IPS DF 6.9 (cell line): ENCODE measurements around the gene GRIA4.
"Not testable (repeated sequence)": the region's sequence is repeated elsewhere in the genome, so short reads cannot be mapped to it uniquely, and the experiment has no call there.

Source experiments
- DNase-seq: peaks from one replicate; pipeline ENCODE4 v3.0.0-alpha.2; 2013; ENCODE audit warnings: low read depth, low spot score
- H3K27ac ChIP-seq: one replicate; pipeline ENCODE4 v1.5.1; 2013; ENCODE audit warnings: low read length, control low read depth
- H3K27me3 ChIP-seq: 2 replicates; pipeline ENCODE4 v1.6.1; 2013; ENCODE audit warnings: mild to moderate bottlenecking, low read length; ENCODE audit not compliant: control insufficient read depth, insufficient read depth
- H3K36me3 ChIP-seq: 2 replicates; pipeline ENCODE4 v1.6.1; 2013; ENCODE audit warnings: low read length; ENCODE audit not compliant: control insufficient read depth, insufficient read depth
- H3K4me1 ChIP-seq: 2 replicates; pipeline ENCODE4 v1.6.1; 2013; ENCODE audit warnings: low read length; ENCODE audit not compliant: control insufficient read depth, insufficient read depth
- H3K4me3 ChIP-seq: 2 replicates; pipeline ENCODE4 v1.5.1; 2013; ENCODE audit warnings: mild to moderate bottlenecking, low read length
- H3K9me3 ChIP-seq: 2 replicates; pipeline ENCODE4 v1.6.1; 2013; ENCODE audit warnings: low read length, inconsistent platforms; ENCODE audit not compliant: control insufficient read depth, insufficient read depth
- WGBS: extraction: QIAGEN DNeasy Blood & Tissue Kit; methylation state at CpG from one replicate; pipeline ENCODE4 v1.1.7; 2013; ENCODE audit warnings: mixed read lengths, missing lambda C conversion rate; ENCODE audit not compliant: insufficient read length, insufficient coverage; 5-methylcytosine and 5-hydroxymethylcytosine counted together

Gene GRIA4

DNA sequence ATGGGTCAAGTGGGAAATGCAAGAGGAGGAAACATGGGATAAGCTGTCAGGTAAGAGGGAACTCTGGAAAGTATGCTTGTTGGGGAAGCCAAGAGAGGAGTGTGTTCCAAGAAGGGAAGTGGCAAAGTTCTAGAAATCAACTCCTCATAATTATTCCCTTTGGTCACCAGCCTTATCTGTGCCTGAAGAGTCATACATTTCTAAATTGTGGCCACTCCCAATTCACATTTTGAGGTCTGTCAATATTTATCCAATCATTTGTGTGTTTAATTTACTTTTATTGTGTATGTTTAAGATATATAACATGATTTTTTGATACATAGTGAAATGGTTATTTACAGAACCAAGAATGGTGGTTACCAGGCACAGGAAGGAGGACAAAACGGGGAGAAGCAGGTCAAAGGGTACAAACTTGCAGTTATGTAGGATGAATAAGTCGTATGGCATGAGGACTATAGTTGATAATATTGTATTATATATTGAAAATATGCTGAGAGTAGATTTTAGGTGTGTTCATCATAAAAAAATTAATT lies 131.7 kb downstream of the GRIA4 start:
- no peaks in the 10 kb centered on the region for H3K4me1 ChIP-seq
- no peak for DNase-seq
- no peaks in the 10 kb centered on the region for H3K27me3 ChIP-seq
- 100% methylated on average over 1 of the region's 2 CpGs for WGBS
- H3K9me3 ChIP-seq: no peaks in the 10 kb centered on the region
- no peak overlapping the region for H3K4me3 ChIP-seq
- no peak overlapping the region for H3K27ac ChIP-seq
- H3K36me3 ChIP-seq: no peaks in the 10 kb centered on the region

DNA sequence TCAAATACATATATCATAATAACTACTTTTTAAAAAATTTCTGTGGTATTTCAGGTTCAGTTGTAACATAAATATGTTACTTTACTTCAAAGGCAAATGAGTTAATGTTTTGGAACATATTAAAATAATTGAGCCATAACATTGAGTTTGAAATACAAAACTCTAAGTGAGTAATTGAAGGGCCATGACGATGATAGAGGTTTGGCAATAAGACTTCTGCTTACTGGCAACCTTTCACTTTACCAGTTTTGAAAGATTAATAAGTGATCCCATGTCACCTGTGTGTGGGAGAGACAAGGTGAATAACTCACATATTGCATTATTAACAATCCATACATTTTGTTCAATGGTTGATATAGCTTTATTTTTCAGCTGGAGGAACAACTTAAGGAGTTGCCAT lies 144.4 kb downstream of the GRIA4 start:
- Histone ChIP-seq H3K4me1 (0 out of 2 replicates have a peak, but pooled peaks cover 2% of the 10 kb centered on the region), H3K9me3 (no peaks in the 10 kb centered on the region), H3K27ac (no peak overlapping the region), H3K27me3 (no peaks in the 10 kb centered on the region), H3K36me3 (no peaks in the 10 kb centered on the region), H3K4me3 (no peak overlapping the region)
- WGBS: no CpG with 5 or more reads among the region's 1 CpG
- DNase-seq: no peak

DNA sequence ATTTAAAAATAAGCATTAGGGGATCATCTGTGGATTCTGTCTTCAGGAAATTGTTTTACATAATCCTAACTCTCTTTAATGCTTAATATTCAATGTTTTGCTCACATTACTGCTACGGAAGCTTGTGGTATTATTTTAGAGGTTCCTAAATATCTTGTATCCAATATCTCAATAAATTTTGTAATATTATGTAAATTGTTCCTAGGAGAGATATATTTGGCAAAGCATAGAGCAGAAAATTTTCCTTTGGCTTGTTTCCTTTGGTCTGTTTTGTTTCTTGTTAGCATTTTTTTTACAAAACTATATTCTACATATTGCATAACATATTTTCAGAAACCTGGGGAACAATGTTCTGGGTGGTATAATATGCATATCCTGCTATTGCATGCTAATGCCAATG lies 144.8 kb downstream of the GRIA4 start:
- no peak for DNase-seq
- H3K4me1 ChIP-seq: 0 out of 2 replicates have a peak, but pooled peaks cover 2% of the 10 kb centered on the region
- WGBS: no CpG with 5 or more reads among the region's 1 CpG
- H3K27ac ChIP-seq: no peak overlapping the region
- no peaks in the 10 kb centered on the region for H3K27me3 ChIP-seq
- H3K9me3 ChIP-seq: no peaks in the 10 kb centered on the region
- H3K4me3 ChIP-seq: no peak overlapping the region
- H3K36me3 ChIP-seq: no peaks in the 10 kb centered on the region

DNA sequence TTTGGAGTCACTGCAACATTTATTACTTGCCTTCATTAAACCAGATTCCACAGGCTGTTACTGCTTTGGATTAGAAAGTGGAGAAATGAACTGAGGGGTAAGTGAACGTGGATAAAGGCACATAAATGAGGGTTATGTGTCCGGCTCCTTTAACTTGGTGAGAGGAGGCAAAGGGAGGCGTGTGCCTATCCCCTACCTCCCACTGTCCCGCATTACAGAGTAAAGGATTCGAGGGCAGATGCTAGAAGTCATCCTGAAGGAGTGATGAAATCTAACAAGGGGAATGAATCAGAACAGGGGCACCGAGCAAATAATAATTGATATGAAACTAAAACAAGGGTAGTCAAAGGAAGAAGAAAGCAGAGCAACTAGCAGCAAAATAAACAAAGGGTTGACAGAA lies 147.2 kb downstream of the GRIA4 start:
- no peaks in the 10 kb centered on the region for H3K9me3 ChIP-seq
- H3K4me3 ChIP-seq: no peak overlapping the region
- no peaks in the 10 kb centered on the region for H3K27me3 ChIP-seq
- no CpG with 5 or more reads among the region's 6 CpGs for WGBS
- no peak for DNase-seq
- no peaks in the 10 kb centered on the region for H3K36me3 ChIP-seq
- H3K27ac ChIP-seq: no peak overlapping the region
- H3K4me1 ChIP-seq: 0 out of 2 replicates have a peak, but pooled peaks cover 2% of the 10 kb centered on the region

DNA sequence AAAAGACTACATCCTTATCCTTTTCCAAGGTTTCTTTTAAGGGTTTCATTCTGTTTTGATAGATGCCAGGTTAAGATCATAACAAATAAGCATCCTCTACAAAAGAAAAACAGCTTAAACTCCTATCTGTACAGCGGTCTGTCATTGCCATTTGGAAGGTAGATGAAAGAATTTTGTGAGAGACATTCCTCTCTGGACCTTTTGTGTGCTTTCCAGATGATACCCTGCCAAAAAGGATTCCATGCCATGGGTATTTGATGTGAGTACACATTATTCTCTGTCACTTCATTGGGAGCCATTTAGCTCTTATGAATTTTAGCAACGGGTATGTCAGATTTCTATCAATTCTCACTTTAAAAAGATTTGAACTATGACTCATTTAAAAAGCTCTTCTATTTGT lies 153.7 kb downstream of the GRIA4 start:
- no CpG with 5 or more reads among the region's 2 CpGs for WGBS

DNA sequence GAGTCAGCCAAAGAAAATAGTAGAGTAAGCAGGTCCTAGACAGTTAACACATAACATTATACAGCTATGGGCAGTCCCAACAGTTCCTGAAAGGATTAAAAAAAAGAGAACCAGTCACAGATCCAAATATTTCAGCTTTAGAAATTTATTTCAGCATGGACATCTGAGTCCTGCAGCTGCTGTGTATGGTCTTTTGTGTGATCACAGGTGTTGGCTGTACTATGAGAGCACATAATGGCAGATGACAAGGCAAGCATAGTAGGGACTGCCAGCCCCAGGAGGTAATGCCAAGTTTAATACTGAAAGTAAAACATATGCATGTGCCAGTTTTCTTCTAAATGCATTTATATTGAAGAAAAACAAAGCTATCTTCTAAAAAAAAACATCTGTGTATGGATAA lies 158.1 kb downstream of the GRIA4 start:
- Histone ChIP-seq H3K27me3 (no peaks in the 10 kb centered on the region), H3K36me3 (no peaks in the 10 kb centered on the region), H3K27ac (no peak overlapping the region), H3K4me1 (no peaks in the 10 kb centered on the region), H3K4me3 (no peak overlapping the region), H3K9me3 (no peaks in the 10 kb centered on the region)
- DNase-seq: no peak

More for the DNA sequence above, 153.7 kb downstream of the GRIA4 start:
- Histone ChIP-seq H3K27me3 (no peaks in the 10 kb centered on the region), H3K9me3 (no peaks in the 10 kb centered on the region), H3K27ac (no peak overlapping the region), H3K4me3 (no peak overlapping the region), H3K4me1 (no peaks in the 10 kb centered on the region), H3K36me3 (no peaks in the 10 kb centered on the region)
- DNase-seq: no peak

DNA sequence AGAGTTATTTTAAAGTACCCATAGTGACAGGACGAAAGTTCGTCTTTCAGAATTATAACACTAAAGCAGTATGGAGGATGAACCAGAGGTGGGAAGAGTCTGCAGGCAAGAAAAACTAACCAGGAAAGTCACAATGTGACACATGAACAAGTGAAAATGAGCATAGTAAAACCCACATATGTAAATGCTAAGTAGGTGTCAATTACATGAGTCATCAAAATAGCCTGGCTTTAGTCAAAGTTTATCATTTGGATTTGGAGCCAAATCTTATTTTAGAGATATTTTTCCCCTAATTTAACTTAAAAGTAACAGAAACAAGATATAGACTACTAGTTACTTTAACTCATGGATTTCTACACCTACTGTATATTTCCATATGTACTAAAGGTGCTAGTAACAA lies 159.8 kb downstream of the GRIA4 start:
- no peaks in the 10 kb centered on the region for H3K27me3 ChIP-seq
- no peaks in the 10 kb centered on the region for H3K9me3 ChIP-seq
- no peak for DNase-seq
- WGBS: no CpG with 5 or more reads among the region's 2 CpGs
- no peak overlapping the region for H3K27ac ChIP-seq
- H3K4me3 ChIP-seq: no peak overlapping the region
- H3K4me1 ChIP-seq: no peaks in the 10 kb centered on the region
- H3K36me3 ChIP-seq: no peaks in the 10 kb centered on the region

DNA sequence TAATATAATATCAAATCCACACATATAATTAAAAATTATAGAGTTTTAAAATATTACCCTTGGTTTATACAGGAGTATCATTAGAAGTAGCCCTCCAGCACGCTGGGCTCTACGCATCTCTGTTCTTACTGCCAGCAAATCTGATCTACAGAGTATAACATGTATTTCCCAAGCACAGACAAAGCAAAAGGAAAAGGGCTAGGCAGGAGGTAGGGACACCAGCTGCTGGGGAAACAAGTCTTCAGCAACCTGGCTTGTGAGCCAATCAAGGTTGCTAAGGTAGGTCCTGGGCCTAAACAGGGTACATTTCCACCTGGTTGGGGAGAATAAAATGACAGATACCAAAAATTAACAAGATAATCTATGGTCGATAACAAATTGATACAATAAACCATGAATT lies 163.6 kb downstream of the GRIA4 start:
- not testable (repeated sequence) for H3K27ac ChIP-seq, H3K36me3 ChIP-seq, H3K4me1 ChIP-seq, H3K9me3 ChIP-seq, H3K27me3 ChIP-seq, DNase-seq, H3K4me3 ChIP-seq
- WGBS: no CpG with 5 or more reads among the region's 3 CpGs

DNA sequence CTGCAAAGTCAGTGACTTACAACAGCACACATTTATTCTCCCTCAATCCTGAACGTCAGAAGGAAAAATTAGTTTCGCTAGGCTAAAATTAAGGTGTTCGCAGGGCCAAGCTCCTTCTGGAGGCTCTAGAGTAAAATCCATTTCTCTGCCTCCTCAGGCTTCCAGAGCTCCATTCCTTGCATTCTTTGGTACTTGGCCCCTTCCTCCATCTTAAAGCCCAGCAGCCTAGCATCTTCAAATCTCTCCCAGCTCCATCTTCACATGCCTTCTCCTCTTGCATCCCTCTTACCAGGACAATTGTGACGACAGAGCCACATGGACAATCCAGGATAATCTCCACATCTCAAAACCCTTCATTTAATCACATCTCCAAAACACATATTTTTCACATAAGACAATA lies 165.0 kb downstream of the GRIA4 start:
- DNase-seq: no peak
- WGBS: no CpG with 5 or more reads among the region's 4 CpGs
- H3K4me1 ChIP-seq: no peaks in the 10 kb centered on the region

DNA sequence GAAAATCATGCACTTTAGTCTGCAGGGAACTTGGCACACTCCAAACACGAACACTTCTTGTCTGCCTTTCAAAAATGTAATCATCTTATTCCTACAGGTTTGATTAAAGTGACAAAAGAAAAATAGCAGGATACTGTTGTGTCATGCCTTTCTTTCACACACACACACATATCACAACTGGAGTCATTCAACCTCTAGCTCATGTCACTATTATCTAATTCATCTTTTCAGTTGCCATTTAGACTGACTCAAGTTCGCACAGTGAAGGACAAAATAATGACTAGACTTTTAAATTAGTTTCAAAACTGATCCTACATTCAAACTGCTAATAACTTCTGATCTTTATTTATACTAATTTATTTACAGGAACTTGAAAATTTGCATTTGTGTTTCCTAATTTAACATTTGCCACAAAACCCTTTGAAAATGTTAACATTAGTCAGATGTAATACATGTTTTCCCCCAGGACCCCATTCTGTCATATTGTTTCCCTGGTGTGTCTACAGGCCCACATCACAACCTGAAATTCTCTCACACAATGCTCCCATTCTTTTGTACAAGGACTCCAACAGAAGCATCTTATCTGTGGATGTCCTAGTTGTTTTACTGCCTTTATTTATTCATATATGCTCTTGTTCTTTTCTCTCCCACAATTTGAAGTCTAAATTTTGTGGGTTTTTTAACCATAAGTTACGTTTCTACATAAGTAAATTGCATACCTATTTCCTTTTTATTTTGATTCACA lies 171.1 kb downstream of the GRIA4 start:
- no CpG with 5 or more reads among the region's 3 CpGs for WGBS
- DNase-seq: no peak
- Histone ChIP-seq H3K4me3 (no peak overlapping the region), H3K4me1 (no peaks in the 10 kb centered on the region), H3K9me3 (no peaks in the 10 kb centered on the region), H3K27me3 (no peaks in the 10 kb centered on the region), H3K36me3 (no peaks in the 10 kb centered on the region), H3K27ac (no peak overlapping the region)

More for the DNA sequence above, 165.0 kb downstream of the GRIA4 start:
- no peak overlapping the region for H3K4me3 ChIP-seq
- H3K27ac ChIP-seq: no peak overlapping the region
- no peaks in the 10 kb centered on the region for H3K9me3 ChIP-seq
- no peaks in the 10 kb centered on the region for H3K27me3 ChIP-seq
- H3K36me3 ChIP-seq: no peaks in the 10 kb centered on the region

DNA sequence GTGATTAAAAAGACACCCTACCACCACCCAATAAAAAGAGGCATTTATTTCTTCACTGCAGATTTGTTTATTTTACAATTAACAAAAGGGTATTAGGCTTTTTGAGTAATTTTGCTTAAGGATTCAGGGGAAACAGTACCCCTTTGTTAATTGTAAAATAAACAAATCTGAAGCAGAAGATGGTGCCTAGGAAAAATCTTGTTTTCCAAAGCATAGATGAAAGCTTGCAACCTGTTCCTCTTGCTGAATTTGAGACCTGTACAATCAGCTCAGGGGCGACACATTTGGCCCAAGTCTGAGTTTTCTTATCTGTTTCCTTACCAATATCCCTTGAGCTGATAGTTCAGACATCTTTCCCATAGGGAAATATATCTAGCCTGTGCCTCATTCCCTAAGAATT lies 171.9 kb downstream of the GRIA4 start:
- Histone ChIP-seq H3K4me1 (no peaks in the 10 kb centered on the region), H3K27ac (no peak overlapping the region), H3K36me3 (no peaks in the 10 kb centered on the region), H3K9me3 (no peaks in the 10 kb centered on the region), H3K4me3 (no peak overlapping the region), H3K27me3 (no peaks in the 10 kb centered on the region)
- no CpG with 5 or more reads among the region's 1 CpG for WGBS
- DNase-seq: no peak
